ENCODE results near the gene ZFYVE26.

ZFYVE26 gene

GRCh38 chr14:67765192-67765834, 51.1 kb downstream of the ZFYVE26 start:
- TF ChIP-seq SNAI2 (CRISPR knock-in tag; IDR thresholded peaks at IDR 0.05) (no peak), ESRRG (CRISPR knock-in tag; IDR thresholded peaks at IDR 0.05) (no peak), ZNF8 (CRISPR knock-in tag; IDR thresholded peaks at IDR 0.05) (no peak), CSDC2 (CRISPR knock-in tag; IDR thresholded peaks at IDR 0.05) (no peak), ZNF565 (CRISPR knock-in tag; conservative IDR thresholded peaks at IDR 0.05; ENCODE audit: low read depth) (no peak), PPARA (CRISPR knock-in tag; IDR thresholded peaks at IDR 0.05; ENCODE audit: borderline replicate concordance) (no peak), ZC3H10 (CRISPR knock-in tag; IDR thresholded peaks at IDR 0.05) (no peak), ARNTL (CRISPR knock-in tag; IDR thresholded peaks at IDR 0.05; ENCODE audit: borderline replicate concordance, low read depth) (no peak), ZFP30 (CRISPR knock-in tag; IDR thresholded peaks at IDR 0.05) (no peak), PATZ1 (CRISPR knock-in tag; IDR thresholded peaks at IDR 0.05; ENCODE audit: borderline replicate concordance) (no peak), TCF4 (CRISPR knock-in tag; IDR thresholded peaks at IDR 0.05; ENCODE audit: borderline replicate concordance) (no peak)
- ATAC-seq: no peak

DNA sequence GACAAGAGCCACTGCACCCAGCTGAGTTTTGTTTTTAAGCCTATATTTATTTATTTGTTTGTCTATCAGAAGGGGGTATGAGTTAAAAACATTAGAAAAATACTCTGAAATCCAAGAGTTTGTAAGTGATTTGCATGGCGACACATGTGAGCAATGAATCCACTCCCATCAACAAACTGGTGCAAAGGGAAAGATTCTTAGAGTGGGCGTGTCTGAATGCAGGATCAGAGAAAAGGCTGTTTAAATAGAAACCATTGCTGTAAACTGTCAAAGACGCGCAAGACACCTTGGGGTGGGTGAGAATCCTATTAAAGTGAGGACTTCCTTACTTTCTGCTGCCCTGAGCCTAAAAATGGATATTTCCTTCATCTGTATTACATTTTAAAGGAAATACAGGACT, 51.9 kb downstream of the ZFYVE26 start:
- no peak for ATAC-seq
- TF ChIP-seq CSDC2 (CRISPR knock-in tag; IDR thresholded peaks at IDR 0.05) (no peak), ZFP3 (CRISPR knock-in tag; IDR thresholded peaks at IDR 0.05) (no peak), PPARA (CRISPR knock-in tag; IDR thresholded peaks at IDR 0.05; ENCODE audit: borderline replicate concordance) (no peak), ZNF70 (CRISPR knock-in tag; IDR thresholded peaks at IDR 0.05) (no peak), TSHZ2 (CRISPR knock-in tag; IDR thresholded peaks at IDR 0.05) (no peak), ISL1 (CRISPR knock-in tag; IDR thresholded peaks at IDR 0.05) (no peak)

DNA sequence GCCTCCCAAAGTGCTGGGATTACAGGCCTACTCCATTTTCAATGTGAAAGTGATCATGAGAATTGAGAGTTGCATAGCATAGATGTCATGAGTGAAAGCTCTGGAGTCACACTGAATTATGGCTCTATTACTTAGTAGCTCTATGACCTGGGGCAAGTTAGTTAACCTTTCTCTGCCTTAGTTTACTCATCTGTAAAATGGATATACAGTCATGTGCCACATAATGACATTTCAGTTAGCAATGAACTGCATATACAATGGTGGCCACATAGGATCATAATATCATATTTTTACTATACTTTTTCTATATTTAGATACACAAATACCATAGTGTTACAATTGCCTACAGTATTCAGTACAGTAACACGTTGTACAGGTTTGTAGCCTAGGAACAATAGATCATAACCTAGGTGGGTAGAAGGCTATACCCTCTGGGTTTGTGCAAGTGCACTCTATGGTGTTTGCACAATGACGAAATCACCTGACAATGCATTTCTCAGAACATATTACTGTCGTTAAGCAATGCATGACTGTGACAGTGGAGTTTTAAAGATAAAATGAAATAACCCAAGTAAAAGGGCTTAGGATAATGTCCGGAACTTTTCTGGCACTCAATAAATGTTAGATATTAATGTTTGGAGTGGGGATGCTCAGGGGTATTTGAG, 53.1 kb downstream of the ZFYVE26 start:
- TF ChIP-seq ZNF8 (CRISPR knock-in tag; IDR thresholded peaks at IDR 0.05): no peak
- TF ChIP-seq RARB (CRISPR knock-in tag; IDR thresholded peaks at IDR 0.05): no peak
- TF ChIP-seq PPARA (CRISPR knock-in tag; IDR thresholded peaks at IDR 0.05; ENCODE audit: borderline replicate concordance): no peak
- TF ChIP-seq POU6F1 (CRISPR knock-in tag; IDR thresholded peaks at IDR 0.05; ENCODE audit: borderline replicate concordance, low read depth): no peak
- TF ChIP-seq ARNTL (CRISPR knock-in tag; IDR thresholded peaks at IDR 0.05; ENCODE audit: borderline replicate concordance, low read depth): no peak
- TF ChIP-seq ZFP30 (CRISPR knock-in tag; IDR thresholded peaks at IDR 0.05): no peak
- no peak for TF ChIP-seq TOX (CRISPR knock-in tag; IDR thresholded peaks at IDR 0.05; ENCODE audit: borderline replicate concordance)
- TF ChIP-seq TSHZ2 (CRISPR knock-in tag; IDR thresholded peaks at IDR 0.05): no peak
- no peak for TF ChIP-seq ISL1 (CRISPR knock-in tag; IDR thresholded peaks at IDR 0.05)
- TF ChIP-seq SNAI2 (CRISPR knock-in tag; IDR thresholded peaks at IDR 0.05): no peak
- no peak for TF ChIP-seq GLIS3 (CRISPR knock-in tag; IDR thresholded peaks at IDR 0.05)
- no peak for TF ChIP-seq TCF4 (CRISPR knock-in tag; IDR thresholded peaks at IDR 0.05; ENCODE audit: borderline replicate concordance)
- TF ChIP-seq ZC3H10 (CRISPR knock-in tag; IDR thresholded peaks at IDR 0.05): no peak
- TF ChIP-seq ZFP3 (CRISPR knock-in tag; IDR thresholded peaks at IDR 0.05): no peak
- TF ChIP-seq, protein P1, sequence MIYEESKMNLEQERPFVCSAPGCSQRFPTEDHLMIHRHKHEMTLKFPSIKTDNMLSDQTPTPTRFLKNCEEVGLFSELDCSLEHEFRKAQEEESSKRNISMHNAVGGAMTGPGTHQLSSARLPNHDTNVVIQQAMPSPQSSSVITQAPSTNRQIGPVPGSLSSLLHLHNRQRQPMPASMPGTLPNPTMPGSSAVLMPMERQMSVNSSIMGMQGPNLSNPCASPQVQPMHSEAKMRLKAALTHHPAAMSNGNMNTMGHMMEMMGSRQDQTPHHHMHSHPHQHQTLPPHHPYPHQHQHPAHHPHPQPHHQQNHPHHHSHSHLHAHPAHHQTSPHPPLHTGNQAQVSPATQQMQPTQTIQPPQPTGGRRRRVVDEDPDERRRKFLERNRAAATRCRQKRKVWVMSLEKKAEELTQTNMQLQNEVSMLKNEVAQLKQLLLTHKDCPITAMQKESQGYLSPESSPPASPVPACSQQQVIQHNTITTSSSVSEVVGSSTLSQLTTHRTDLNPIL (CRISPR knock-in tag; IDR thresholded peaks at IDR 0.05; ENCODE audit: low read depth): no peak
- no peak for ATAC-seq

All from SK-N-SH treated with all-trans-retinoic acid at 6 μM for 48 hours (cell line).